ENCODE results near the gene ANP32B.

DNA sequence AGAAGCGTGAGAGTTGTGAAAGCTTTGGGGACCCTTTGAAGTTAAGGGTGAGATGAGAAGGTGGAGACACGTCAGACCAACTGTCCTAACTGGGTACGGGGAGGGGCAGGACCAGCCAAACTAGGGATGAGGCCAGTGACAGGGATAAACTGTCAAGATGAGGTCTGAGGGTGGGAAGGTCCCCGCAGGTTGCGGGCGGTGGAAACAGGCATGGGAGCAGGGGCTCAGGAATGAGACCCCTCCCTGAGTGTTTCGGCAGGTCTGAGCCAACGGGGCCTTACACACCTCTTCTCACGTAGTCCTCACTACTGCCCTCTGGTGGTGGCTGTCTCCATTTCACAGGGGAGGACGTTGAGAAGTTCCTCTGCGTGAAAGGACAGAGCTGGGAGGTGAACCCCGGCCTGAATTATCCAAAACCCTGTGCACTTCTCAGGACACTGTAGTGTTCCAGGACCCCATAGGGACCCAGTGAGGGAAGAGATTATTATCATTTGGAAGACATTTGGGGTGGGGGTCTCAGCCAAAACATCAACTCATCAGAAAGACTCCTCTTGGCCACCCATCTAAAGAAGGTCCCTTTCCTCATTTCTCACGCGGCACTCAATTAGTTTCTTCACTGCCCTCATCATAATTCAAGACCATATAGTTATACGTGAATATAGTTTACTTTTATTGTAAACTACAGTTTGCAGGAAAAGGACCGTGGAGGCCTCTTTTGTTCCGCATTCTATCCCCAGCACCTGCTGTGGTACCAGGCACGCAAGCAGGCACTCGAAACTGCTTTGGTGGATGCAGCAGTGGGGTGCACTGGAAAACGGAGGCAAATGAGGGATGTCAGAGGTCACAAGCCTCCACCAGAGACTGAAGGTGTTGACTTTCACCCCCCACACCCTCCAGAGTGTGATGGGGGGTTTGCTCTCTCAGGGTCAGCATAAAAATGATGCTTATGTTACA, 51.7 kb downstream of the ANP32B start:
- TF ChIP-seq, protein P1, sequence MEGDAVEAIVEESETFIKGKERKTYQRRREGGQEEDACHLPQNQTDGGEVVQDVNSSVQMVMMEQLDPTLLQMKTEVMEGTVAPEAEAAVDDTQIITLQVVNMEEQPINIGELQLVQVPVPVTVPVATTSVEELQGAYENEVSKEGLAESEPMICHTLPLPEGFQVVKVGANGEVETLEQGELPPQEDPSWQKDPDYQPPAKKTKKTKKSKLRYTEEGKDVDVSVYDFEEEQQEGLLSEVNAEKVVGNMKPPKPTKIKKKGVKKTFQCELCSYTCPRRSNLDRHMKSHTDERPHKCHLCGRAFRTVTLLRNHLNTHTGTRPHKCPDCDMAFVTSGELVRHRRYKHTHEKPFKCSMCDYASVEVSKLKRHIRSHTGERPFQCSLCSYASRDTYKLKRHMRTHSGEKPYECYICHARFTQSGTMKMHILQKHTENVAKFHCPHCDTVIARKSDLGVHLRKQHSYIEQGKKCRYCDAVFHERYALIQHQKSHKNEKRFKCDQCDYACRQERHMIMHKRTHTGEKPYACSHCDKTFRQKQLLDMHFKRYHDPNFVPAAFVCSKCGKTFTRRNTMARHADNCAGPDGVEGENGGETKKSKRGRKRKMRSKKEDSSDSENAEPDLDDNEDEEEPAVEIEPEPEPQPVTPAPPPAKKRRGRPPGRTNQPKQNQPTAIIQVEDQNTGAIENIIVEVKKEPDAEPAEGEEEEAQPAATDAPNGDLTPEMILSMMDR (conservative IDR thresholded peaks at IDR 0.05; ENCODE audit: low read depth in 2 of 2): peak; percentile 80 to 92
- TF ChIP-seq POLR2AphosphoS5 (IDR thresholded peaks at IDR 0.05; ENCODE audit: low read depth): no peak
- TF ChIP-seq NANOG (IDR thresholded peaks at IDR 0.05; ENCODE audit: borderline replicate concordance): no peak
- TF ChIP-seq JUNB (IDR thresholded peaks at IDR 0.05; ENCODE audit: unreplicated experiment): no peak

Data from GM23338 (cell line).